Spleen (tissue), 7 donors: ENCODE data around the gene MAJIN.

Experiments
- POLR2A ChIP-seq, 3 donors: fragments of 450-650 bp; IDR thresholded peaks; one replicate each; pipeline ENCODE4 v1.5.1; 2017; ENCODE audit warnings: antibody characterized with exemption in 3 of 3, mild to moderate bottlenecking in 1 of 3
- TF ChIP-seq, protein P1 (sequence below), 11 experiments: fragments of 200-600 bp in 7 of 11; fragments of 450-650 bp in 4 of 11; sonication (generic) in 4 of 11; IDR thresholded peaks in 8 of 11; conservative IDR thresholded peaks in 3 of 11; 1 replicate in 7 of 11; 2 replicates in 4 of 11; pipeline versions ENCODE4 v1.4.0 to v1.8.0; 2016 to 2021; ENCODE audit warnings: antibody characterized with exemption in 11 of 11, inconsistent platforms in 4 of 11, mild to moderate bottlenecking in 1 of 11
- donor health status: DM: no; HTN: no; CAD: no; lungs with moderate emphysema.
- donor health status: DM: no; HTN: no; CAD: no.
- donor health status: DM: no; HTN: no; CAD: no.

DNA sequence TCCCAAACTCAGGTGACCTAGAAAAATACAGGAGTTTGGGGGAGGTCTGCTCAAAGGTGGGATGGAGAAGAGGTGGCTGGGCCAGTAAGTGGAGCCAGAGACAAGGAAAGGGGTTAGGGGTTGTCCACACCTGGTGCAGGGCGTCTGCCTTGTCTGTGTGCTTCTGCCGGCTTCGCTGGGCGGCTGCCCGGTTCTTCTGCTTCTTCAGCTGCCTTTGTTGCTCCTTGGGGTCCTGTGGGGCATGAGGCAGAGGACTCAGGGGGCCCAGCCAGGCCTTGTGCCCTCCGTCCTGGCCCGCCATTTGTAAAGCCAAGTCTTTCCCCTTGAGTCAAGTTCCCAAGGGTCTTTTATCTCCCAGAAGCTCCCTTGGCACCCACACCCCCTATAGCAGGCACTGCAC, 22.4 kb upstream of the MAJIN start:
- TF ChIP-seq, protein P1, sequence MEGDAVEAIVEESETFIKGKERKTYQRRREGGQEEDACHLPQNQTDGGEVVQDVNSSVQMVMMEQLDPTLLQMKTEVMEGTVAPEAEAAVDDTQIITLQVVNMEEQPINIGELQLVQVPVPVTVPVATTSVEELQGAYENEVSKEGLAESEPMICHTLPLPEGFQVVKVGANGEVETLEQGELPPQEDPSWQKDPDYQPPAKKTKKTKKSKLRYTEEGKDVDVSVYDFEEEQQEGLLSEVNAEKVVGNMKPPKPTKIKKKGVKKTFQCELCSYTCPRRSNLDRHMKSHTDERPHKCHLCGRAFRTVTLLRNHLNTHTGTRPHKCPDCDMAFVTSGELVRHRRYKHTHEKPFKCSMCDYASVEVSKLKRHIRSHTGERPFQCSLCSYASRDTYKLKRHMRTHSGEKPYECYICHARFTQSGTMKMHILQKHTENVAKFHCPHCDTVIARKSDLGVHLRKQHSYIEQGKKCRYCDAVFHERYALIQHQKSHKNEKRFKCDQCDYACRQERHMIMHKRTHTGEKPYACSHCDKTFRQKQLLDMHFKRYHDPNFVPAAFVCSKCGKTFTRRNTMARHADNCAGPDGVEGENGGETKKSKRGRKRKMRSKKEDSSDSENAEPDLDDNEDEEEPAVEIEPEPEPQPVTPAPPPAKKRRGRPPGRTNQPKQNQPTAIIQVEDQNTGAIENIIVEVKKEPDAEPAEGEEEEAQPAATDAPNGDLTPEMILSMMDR (IDR thresholded peaks at IDR 0.05 in 8 of 11, conservative IDR thresholded peaks at IDR 0.05 in 3 of 11): no peak
- TF ChIP-seq POLR2A (IDR thresholded peaks at IDR 0.05): no peak
